Endothelial cell (in vitro differentiated cells): ENCODE results near the gene KCNK16. TPM values are rescaled to one million over a fixed set of nuclear protein-coding genes. Genes with fewer than 3 reads are reported as not detected.

ENCODE experiments used
- DNase-seq: peaks from one replicate; pipeline ENCODE4 v3.0.0; 2021; ENCODE audit warnings: low spot score
- H3K27ac Mint-ChIP-seq: one replicate; pipeline ENCODE4 v1.8.0; 2021; ENCODE audit warnings: mixed read lengths, inconsistent platforms; ENCODE audit not compliant: unreplicated experiment
- H3K27me3 Mint-ChIP-seq: one replicate; pipeline ENCODE4 v1.8.0; 2021; ENCODE audit warnings: mild to moderate bottlenecking, moderate library complexity, mixed read lengths, inconsistent platforms; ENCODE audit not compliant: unreplicated experiment
- H3K36me3 Mint-ChIP-seq: one replicate; pipeline ENCODE4 v1.8.0; 2021; ENCODE audit warnings: mild to moderate bottlenecking, low read depth, mixed read lengths, inconsistent platforms; ENCODE audit not compliant: unreplicated experiment
- H3K4me1 Mint-ChIP-seq: one replicate; pipeline ENCODE4 v1.8.0; 2021; ENCODE audit warnings: mild to moderate bottlenecking, mixed read lengths, inconsistent platforms; ENCODE audit not compliant: unreplicated experiment
- H3K4me3 Mint-ChIP-seq: one replicate; pipeline ENCODE4 v1.8.0; 2021; ENCODE audit warnings: mild to moderate bottlenecking, mixed read lengths, inconsistent platforms; ENCODE audit not compliant: unreplicated experiment
- H3K9me3 Mint-ChIP-seq: one replicate; pipeline ENCODE4 v1.8.0; 2021; ENCODE audit warnings: mixed read lengths, inconsistent platforms; ENCODE audit not compliant: unreplicated experiment
- CTCF ChIP-seq: fragments of 200-600 bp; sonication (generic); IDR thresholded peaks from one replicate; pipeline ENCODE4 v1.5.0; 2021; ENCODE audit warnings: antibody characterized with exemption; ENCODE audit not compliant: unreplicated experiment
- total RNA-seq: library from RNA; stranded (reverse); fragmentation: NEBNext Ultra II Directional; extraction: Animal tissue kit (Norgen Biotek cat#: 25700); gene quantifications from one replicate; pipeline ENCODE4 v1.2.1, GENCODE V29; 2021; ENCODE audit not compliant: unreplicated experiment

KCNK16 gene
- total RNA-seq, 1 donor from 2014 or later: not detected

GRCh38 chr6:39348740-39349139 lies 26.2 kb upstream of the KCNK16 start:
- Mint-ChIP-seq H3K27me3 (peaks cover 6% of the 10 kb centered on the region), H3K27ac (no peak overlapping the region), H3K36me3 (peaks cover 7% of the 10 kb centered on the region)

GRCh38 chr6:39347906-39348585 lies 25.5 kb upstream of the KCNK16 start:
- H3K36me3 Mint-ChIP-seq: peaks cover 7% of the 10 kb centered on the region
- H3K27ac Mint-ChIP-seq: no peak overlapping the region
- peak; percentile 93 for TF ChIP-seq CTCF
- no peaks in the 10 kb centered on the region for H3K9me3 Mint-ChIP-seq
- H3K27me3 Mint-ChIP-seq: peaks cover 8% of the 10 kb centered on the region
- DNase-seq: peak; percentile 81
- peaks cover 39% of the 10 kb centered on the region for H3K4me1 Mint-ChIP-seq
- H3K4me3 Mint-ChIP-seq: no peak overlapping the region

More at GRCh38 chr6:39348740-39349139, 26.2 kb upstream of the KCNK16 start:
- peaks cover 32% of the 10 kb centered on the region for H3K4me1 Mint-ChIP-seq
- no peaks in the 10 kb centered on the region for H3K9me3 Mint-ChIP-seq
- DNase-seq: no peak
- no peak overlapping the region for H3K4me3 Mint-ChIP-seq
- TF ChIP-seq CTCF: no peak

- peaks cover 7% of the 10 kb centered on the region for H3K36me3 Mint-ChIP-seq
- no peak for TF ChIP-seq CTCF
- no peak overlapping the region for H3K27ac Mint-ChIP-seq
- DNase-seq: no peak
- H3K4me1 Mint-ChIP-seq: peaks cover 43% of the 10 kb centered on the region
- H3K4me3 Mint-ChIP-seq: no peak overlapping the region
- peaks cover 8% of the 10 kb centered on the region for H3K27me3 Mint-ChIP-seq
- no peaks in the 10 kb centered on the region for H3K9me3 Mint-ChIP-seq
Observed at GRCh38 chr6:39347206-39347605, 24.7 kb upstream of the KCNK16 start.

GRCh38 chr6:39344821-39345280 lies 22.3 kb upstream of the KCNK16 start:
- Mint-ChIP-seq H3K36me3 (peaks cover 7% of the 10 kb centered on the region), H3K27me3 (peaks cover 8% of the 10 kb centered on the region), H3K4me1 (peaks cover 43% of the 10 kb centered on the region), H3K4me3 (no peak overlapping the region), H3K9me3 (no peaks in the 10 kb centered on the region), H3K27ac (no peak overlapping the region)
- no peak for TF ChIP-seq CTCF
- no peak for DNase-seq

GRCh38 chr6:39343396-39343870 lies 20.9 kb upstream of the KCNK16 start:
- peaks cover 7% of the 10 kb centered on the region for H3K36me3 Mint-ChIP-seq
- peak overlapping the region; percentile 85 for H3K27ac Mint-ChIP-seq
- peaks cover 8% of the 10 kb centered on the region for H3K27me3 Mint-ChIP-seq
- H3K4me1 Mint-ChIP-seq: peaks cover 52% of the 10 kb centered on the region
- DNase-seq: no peak
- no peaks in the 10 kb centered on the region for H3K9me3 Mint-ChIP-seq
- H3K4me3 Mint-ChIP-seq: no peak overlapping the region
- no peak for TF ChIP-seq CTCF
